ENCODE results near the gene GATAD2A.

GRCh38 chr19:19409205-19409604 lies 3.7 kb downstream of the GATAD2A start:
- TF ChIP-seq JARID2 (CRISPR knock-in tag; IDR thresholded peaks at IDR 0.05; ENCODE audit: insufficient replicate concordance) (no peak), CTCF (CRISPR knock-in tag; IDR thresholded peaks at IDR 0.05) (no peak), ZBTB7A (CRISPR knock-in tag; IDR thresholded peaks at IDR 0.05) (no peak), ZNF253 (CRISPR knock-in tag; IDR thresholded peaks at IDR 0.05; ENCODE audit: borderline replicate concordance) (no peak), SKIL (CRISPR knock-in tag; IDR thresholded peaks at IDR 0.05; ENCODE audit: borderline replicate concordance) (no peak), EZH2 (conservative IDR thresholded peaks at IDR 0.05; ENCODE audit: low read depth, low read length) (no peak), ELF4 (CRISPR knock-in tag; IDR thresholded peaks at IDR 0.05; ENCODE audit: borderline replicate concordance) (no peak), RAD21 (CRISPR knock-in tag; IDR thresholded peaks at IDR 0.05) (no peak), ZBTB33 (CRISPR knock-in tag; IDR thresholded peaks at IDR 0.05) (no peak), EP300 (IDR thresholded peaks at IDR 0.05; ENCODE audit: low read depth in 2 of 2, low read length in 2 of 2) (no peak), EP300 (CRISPR knock-in tag; IDR thresholded peaks at IDR 0.05; ENCODE audit: borderline replicate concordance) (no peak), CEBPB (IDR thresholded peaks at IDR 0.05; ENCODE audit: borderline replicate concordance, low read depth, low read length) (no peak), ZBTB1 (CRISPR knock-in tag; IDR thresholded peaks at IDR 0.05; ENCODE audit: borderline replicate concordance) (no peak)
- TF ChIP-seq, protein P1, sequence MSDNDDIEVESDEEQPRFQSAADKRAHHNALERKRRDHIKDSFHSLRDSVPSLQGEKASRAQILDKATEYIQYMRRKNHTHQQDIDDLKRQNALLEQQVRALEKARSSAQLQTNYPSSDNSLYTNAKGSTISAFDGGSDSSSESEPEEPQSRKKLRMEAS (IDR thresholded peaks at IDR 0.05): no peak
